ENCODE data around the gene TRMT112.

Gene TRMT112

GRCh38 chr11:64321026-64321425, 3.7 kb upstream of the TRMT112 start:
- Histone ChIP-seq H4K20me1 (ENCODE audit: insufficient read depth, low read length) (no peaks in the 10 kb centered on the region), H3K9me3 (ENCODE audit: low read length) (no peaks in the 10 kb centered on the region), H3K36me3 (ENCODE audit: insufficient read depth, low read length) (peaks cover 16% of the 10 kb centered on the region; the same call in 1 of the 2 replicates), H3F3A (ENCODE audit: insufficient read depth, low read length) (no peaks in the 10 kb centered on the region), H3K27me3 (ENCODE audit: insufficient read depth, low read length) (no peaks in the 10 kb centered on the region), H3K9ac (ENCODE audit: low read length) (no peak overlapping the region), H3K4me3 (ENCODE audit: low read depth, low read length, poor library complexity, severe bottlenecking) (no peak overlapping the region), H2AFZ (ENCODE audit: low read length) (no peak overlapping the region), H3K79me2 (ENCODE audit: insufficient read depth, low read length) (no peaks in the 10 kb centered on the region), H3K9me2 (ENCODE audit: low read depth, low read length) (no peaks in the 10 kb centered on the region), H3K4me1 (ENCODE audit: insufficient read depth, low read length, severe bottlenecking) (peaks cover 16% of the 10 kb centered on the region), H3K4me2 (ENCODE audit: low read length) (no peak overlapping the region), H3K27ac (ENCODE audit: low read depth, low read length, poor library complexity, severe bottlenecking) (no peak overlapping the region)
- TF ChIP-seq EZH2 (IDR thresholded peaks at IDR 0.05; ENCODE audit: borderline replicate concordance, low read length) (no peak), CTCF (IDR thresholded peaks at IDR 0.05; ENCODE audit: low read length) (no peak)

- Histone ChIP-seq H3K79me2 (ENCODE audit: insufficient read depth, low read length) (no peaks in the 10 kb centered on the region), H4K20me1 (ENCODE audit: insufficient read depth, low read length) (no peaks in the 10 kb centered on the region), H3K4me3 (ENCODE audit: low read depth, low read length, poor library complexity, severe bottlenecking) (no peak overlapping the region), H2AFZ (ENCODE audit: low read length) (no peak overlapping the region), H3K9ac (ENCODE audit: low read length) (no peak overlapping the region), H3K9me2 (ENCODE audit: low read depth, low read length) (no peaks in the 10 kb centered on the region), H3K4me1 (ENCODE audit: insufficient read depth, low read length, severe bottlenecking) (peaks cover 18% of the 10 kb centered on the region), H3K9me3 (ENCODE audit: low read length) (no peaks in the 10 kb centered on the region), H3F3A (ENCODE audit: insufficient read depth, low read length) (no peaks in the 10 kb centered on the region), H3K27me3 (ENCODE audit: insufficient read depth, low read length) (no peaks in the 10 kb centered on the region), H3K27ac (ENCODE audit: low read depth, low read length, poor library complexity, severe bottlenecking) (no peak overlapping the region), H3K4me2 (ENCODE audit: low read length) (no peak overlapping the region), H3K36me3 (ENCODE audit: insufficient read depth, low read length) (peaks cover 20% of the 10 kb centered on the region; the same call in 1 of the 2 replicates)
- TF ChIP-seq EZH2 (IDR thresholded peaks at IDR 0.05; ENCODE audit: borderline replicate concordance, low read length) (no peak), CTCF (IDR thresholded peaks at IDR 0.05; ENCODE audit: low read length) (no peak)
Measured at GRCh38 chr11:64320556-64320955, 3.2 kb upstream of the TRMT112 start.

GRCh38 chr11:64318766-64319761, 1.7 kb upstream of the TRMT112 start:
- Histone ChIP-seq H3K4me3 (ENCODE audit: low read depth, low read length, poor library complexity, severe bottlenecking) (peak overlapping the region; percentile 89), H3K27me3 (ENCODE audit: insufficient read depth, low read length) (no peaks in the 10 kb centered on the region), H3K79me2 (ENCODE audit: insufficient read depth, low read length) (no peaks in the 10 kb centered on the region), H3K9me2 (ENCODE audit: low read depth, low read length) (no peaks in the 10 kb centered on the region), H3K9ac (ENCODE audit: low read length) (peak overlapping the region; percentile 91), H3K9me3 (ENCODE audit: low read length) (no peaks in the 10 kb centered on the region), H3K4me2 (ENCODE audit: low read length) (peak overlapping the region; percentile 73), H4K20me1 (ENCODE audit: insufficient read depth, low read length) (no peaks in the 10 kb centered on the region), H3F3A (ENCODE audit: insufficient read depth, low read length) (no peaks in the 10 kb centered on the region), H3K4me1 (ENCODE audit: insufficient read depth, low read length, severe bottlenecking) (peaks cover 18% of the 10 kb centered on the region), H3K36me3 (ENCODE audit: insufficient read depth, low read length) (peaks cover 34% of the 10 kb centered on the region; the same call in 1 of the 2 replicates), H3K27ac (ENCODE audit: low read depth, low read length, poor library complexity, severe bottlenecking) (peak overlapping the region; percentile 94), H2AFZ (ENCODE audit: low read length) (no peak overlapping the region)
- TF ChIP-seq CTCF (IDR thresholded peaks at IDR 0.05; ENCODE audit: low read length) = no peak
- TF ChIP-seq EZH2 (IDR thresholded peaks at IDR 0.05; ENCODE audit: borderline replicate concordance, low read length) = no peak
